ENCODE measurements around the gene POLN.

DNA sequence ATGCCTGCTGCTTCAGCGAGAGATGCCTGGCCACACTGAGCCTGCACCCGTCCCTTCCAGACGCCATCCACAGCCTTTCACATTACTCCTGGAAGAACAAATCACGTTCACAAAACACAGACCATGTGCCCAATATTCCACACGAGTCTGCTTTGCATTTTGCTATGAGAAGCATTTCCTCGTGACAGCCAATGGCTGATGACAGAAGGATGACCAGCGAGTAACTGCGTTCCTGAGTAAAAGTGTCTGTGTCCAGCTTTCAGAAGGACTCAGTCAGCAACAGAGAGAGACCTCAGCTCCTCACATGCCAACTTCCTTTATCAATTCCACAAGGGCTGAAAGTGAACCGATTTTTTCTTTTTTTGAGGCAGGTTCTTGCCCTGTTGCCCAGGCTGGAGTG is 163.3 kb downstream of the POLN start:
- TF ChIP-seq EZH2 (IDR thresholded peaks at IDR 0.05; ENCODE audit: borderline replicate concordance, low read length): no peak
- no peak for TF ChIP-seq CTCF (conservative IDR thresholded peaks at IDR 0.05 in 1 of 2, IDR thresholded peaks at IDR 0.05 in 1 of 2; ENCODE audit: extremely low read depth in 1 of 2, insufficient read depth in 1 of 2, low read depth in 1 of 2, low read length in 2 of 2)
